Measurements from ENCODE around the gene EIF5AL1.
"Not testable (repeated sequence)": the region's sequence is repeated elsewhere in the genome, so short reads cannot be mapped to it uniquely, and the experiment has no call there.

EIF5AL1 gene

GRCh38 chr10:79509934-79510508, 2.3 kb upstream of the EIF5AL1 start:
- not testable (repeated sequence) for DNase-seq (ENCODE audit: low spot score)

- not testable (repeated sequence) for DNase-seq (ENCODE audit: low spot score)
Measured at GRCh38 chr10:79516532-79517205, 4.3 kb downstream of the EIF5AL1 start.

GRCh38 chr10:79517567-79517966, 5.2 kb downstream of the EIF5AL1 start:
- DNase-seq (ENCODE audit: low spot score): not testable (repeated sequence)

- not testable (repeated sequence) for DNase-seq (ENCODE audit: low spot score)
Measured at GRCh38 chr10:79521751-79522150, 9.4 kb downstream of the EIF5AL1 start.

GRCh38 chr10:79522464-79522863, 10.1 kb downstream of the EIF5AL1 start:
- DNase-seq (ENCODE audit: low spot score): not testable (repeated sequence)

GRCh38 chr10:79523157-79523853, 11.0 kb downstream of the EIF5AL1 start:
- DNase-seq (ENCODE audit: low spot score): not testable (repeated sequence)

- not testable (repeated sequence) for DNase-seq (ENCODE audit: low spot score)
Measured at GRCh38 chr10:79525049-79525710, 12.8 kb downstream of the EIF5AL1 start.

- DNase-seq (ENCODE audit: low spot score): not testable (repeated sequence)
Measured at GRCh38 chr10:79528261-79528660, 15.9 kb downstream of the EIF5AL1 start.

- not testable (repeated sequence) for DNase-seq (ENCODE audit: low spot score)
Measured at GRCh38 chr10:79533142-79533902, 21.0 kb downstream of the EIF5AL1 start.

- DNase-seq (ENCODE audit: low spot score): not testable (repeated sequence)
Measured at GRCh38 chr10:79533903-79534175, 21.5 kb downstream of the EIF5AL1 start.

GRCh38 chr10:79538311-79538710, 26.0 kb downstream of the EIF5AL1 start:
- DNase-seq (ENCODE audit: low spot score): not testable (repeated sequence)

GRCh38 chr10:79540930-79541329, 28.6 kb downstream of the EIF5AL1 start:
- not testable (repeated sequence) for DNase-seq (ENCODE audit: low spot score)

- no peak for DNase-seq (ENCODE audit: low spot score)
Measured at GRCh38 chr10:79542626-79543025, 30.3 kb downstream of the EIF5AL1 start.

- not testable (repeated sequence) for DNase-seq (ENCODE audit: low spot score)
Measured at GRCh38 chr10:79544408-79544807, 32.1 kb downstream of the EIF5AL1 start.

GRCh38 chr10:79544926-79545659, 32.8 kb downstream of the EIF5AL1 start:
- DNase-seq (ENCODE audit: low spot score): not testable (repeated sequence)

- DNase-seq (ENCODE audit: low spot score): not testable (repeated sequence)
Measured at GRCh38 chr10:79547128-79547527, 34.8 kb downstream of the EIF5AL1 start.

- no peak for DNase-seq (ENCODE audit: low spot score)
Measured at GRCh38 chr10:79547973-79548372, 35.6 kb downstream of the EIF5AL1 start.

- no peak for DNase-seq (ENCODE audit: low spot score)
Measured at GRCh38 chr10:79552143-79552542, 39.8 kb downstream of the EIF5AL1 start.

- no peak for DNase-seq (ENCODE audit: low spot score)
Measured at GRCh38 chr10:79555354-79556309, 43.3 kb downstream of the EIF5AL1 start.

- DNase-seq (ENCODE audit: low spot score): not testable (repeated sequence)
Measured at GRCh38 chr10:79556961-79557360, 44.6 kb downstream of the EIF5AL1 start.
